NCI-H2029 treated with DMSO at 0.1 percent for 48 hours (cell line): ENCODE data around the gene DKKL1.
"Not testable (repeated sequence)": the region's sequence is repeated elsewhere in the genome, so short reads cannot be mapped to it uniquely, and the experiment has no call there.

Experiments
- DNase-seq: peaks from one replicate; lab custom pipeline; 2025; lab: John Stamatoyannopoulos, UW

Gene DKKL1

GRCh38 chr19:49363268-49364082, at the start of gene DKKL1:
TSS of gene DKKL1 (plus strand) at chr19:49363877. CDS start at chr19:49363999, 122 bp downstream.
- peak; percentile 22 for DNase-seq

GRCh38 chr19:49315111-49315510, 48.6 kb upstream of the DKKL1 start:
- DNase-seq, result no peak

- DNase-seq, result no peak
Measured at GRCh38 chr19:49316284-49316683, 47.4 kb upstream of the DKKL1 start.

GRCh38 chr19:49318296-49318695, 45.4 kb upstream of the DKKL1 start:
- DNase-seq, result no peak

- DNase-seq, result no peak
Measured at GRCh38 chr19:49324801-49325576, 38.7 kb upstream of the DKKL1 start, which contains the start of gene SLC6A16. TSS of gene SLC6A16 (minus strand) at chr19:49325191. CDS start at chr19:49311347, 13,844 bp downstream.

GRCh38 chr19:49325756-49326155, 37.9 kb upstream of the DKKL1 start:
- not testable (repeated sequence) for DNase-seq

- DNase-seq, result no peak
Measured at GRCh38 chr19:49326165-49326704, 37.4 kb upstream of the DKKL1 start.

GRCh38 chr19:49327878-49328544, 35.7 kb upstream of the DKKL1 start:
- no peak for DNase-seq

- no peak for DNase-seq
Measured at GRCh38 chr19:49328741-49329140, 34.9 kb upstream of the DKKL1 start.

- not testable (repeated sequence) for DNase-seq
Measured at GRCh38 chr19:49331187-49331586, 32.5 kb upstream of the DKKL1 start.

GRCh38 chr19:49331616-49332055, 32.0 kb upstream of the DKKL1 start:
- DNase-seq, result no peak

- not testable (repeated sequence) for DNase-seq
Measured at GRCh38 chr19:49332691-49333417, 30.8 kb upstream of the DKKL1 start.

- no peak for DNase-seq
Measured at GRCh38 chr19:49333418-49333805, 30.3 kb upstream of the DKKL1 start.

- no peak for DNase-seq
Measured at GRCh38 chr19:49333811-49334288, 29.8 kb upstream of the DKKL1 start.

GRCh38 chr19:49335071-49335783, 28.4 kb upstream of the DKKL1 start, which contains the start of gene CD37:
TSS of gene CD37 (plus strand) at chr19:49335406. CDS start at chr19:49335541, 135 bp downstream.
- no peak for DNase-seq

- DNase-seq, result no peak
Measured at GRCh38 chr19:49335784-49336481, 27.7 kb upstream of the DKKL1 start.

- no peak for DNase-seq
Measured at GRCh38 chr19:49336482-49337266, 27.0 kb upstream of the DKKL1 start.

GRCh38 chr19:49337267-49338022, 26.2 kb upstream of the DKKL1 start:
- no peak for DNase-seq
